AG10803 (cell line): ENCODE data around the gene KLK3.
"Not testable (repeated sequence)": the region's sequence is repeated elsewhere in the genome, so short reads cannot be mapped to it uniquely, and the experiment has no call there.

Experiments used
- DNase-seq: peaks from one replicate; pipeline ENCODE4 v3.0.0; 2010; ENCODE audit warnings: low read depth
- H3K4me3 ChIP-seq: 2 replicates; pipeline ENCODE4 v1.5.1; 2011; ENCODE audit warnings: mild to moderate bottlenecking, low read length, control low read depth
- TF ChIP-seq, protein P1 (sequence below): conservative IDR thresholded peaks from 2 replicates; pipeline ENCODE4 v1.5.1; 2011; ENCODE audit warnings: mild to moderate bottlenecking, low read length, control low read depth, inconsistent platforms

Gene KLK3

DNA sequence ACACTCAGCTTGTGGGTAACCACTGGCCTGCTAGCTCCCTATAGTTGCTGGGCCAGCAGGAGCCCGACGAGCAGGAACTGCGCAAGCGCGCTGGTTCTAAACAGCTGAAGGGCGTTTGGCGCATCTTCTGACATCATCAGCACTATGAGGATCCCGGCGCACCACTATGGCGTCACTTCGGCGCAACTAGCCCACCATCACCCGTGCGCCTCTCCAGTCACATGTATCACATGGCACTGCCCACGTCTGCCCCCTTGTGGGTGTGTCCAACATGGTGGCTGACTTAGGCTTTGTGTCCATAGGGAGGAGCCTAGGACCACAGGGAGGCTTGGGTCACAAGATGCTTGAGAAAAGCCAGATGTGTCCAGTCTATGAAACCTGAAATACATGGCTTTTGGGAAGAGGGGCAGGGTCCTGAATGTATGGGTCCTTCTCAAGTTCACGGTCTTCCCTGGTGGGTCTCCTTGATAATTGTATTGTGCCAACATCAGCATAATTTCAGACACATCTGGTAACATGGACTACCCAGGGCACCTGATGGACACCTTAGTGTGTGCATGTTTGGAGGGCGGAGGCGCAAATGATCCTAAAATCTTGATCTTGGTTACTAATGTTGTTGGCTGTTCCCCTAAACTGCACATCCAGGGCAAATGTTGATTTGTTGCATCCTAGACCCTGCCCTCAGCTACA, 38.5 kb downstream of the KLK3 start:
- TF ChIP-seq, protein P1, sequence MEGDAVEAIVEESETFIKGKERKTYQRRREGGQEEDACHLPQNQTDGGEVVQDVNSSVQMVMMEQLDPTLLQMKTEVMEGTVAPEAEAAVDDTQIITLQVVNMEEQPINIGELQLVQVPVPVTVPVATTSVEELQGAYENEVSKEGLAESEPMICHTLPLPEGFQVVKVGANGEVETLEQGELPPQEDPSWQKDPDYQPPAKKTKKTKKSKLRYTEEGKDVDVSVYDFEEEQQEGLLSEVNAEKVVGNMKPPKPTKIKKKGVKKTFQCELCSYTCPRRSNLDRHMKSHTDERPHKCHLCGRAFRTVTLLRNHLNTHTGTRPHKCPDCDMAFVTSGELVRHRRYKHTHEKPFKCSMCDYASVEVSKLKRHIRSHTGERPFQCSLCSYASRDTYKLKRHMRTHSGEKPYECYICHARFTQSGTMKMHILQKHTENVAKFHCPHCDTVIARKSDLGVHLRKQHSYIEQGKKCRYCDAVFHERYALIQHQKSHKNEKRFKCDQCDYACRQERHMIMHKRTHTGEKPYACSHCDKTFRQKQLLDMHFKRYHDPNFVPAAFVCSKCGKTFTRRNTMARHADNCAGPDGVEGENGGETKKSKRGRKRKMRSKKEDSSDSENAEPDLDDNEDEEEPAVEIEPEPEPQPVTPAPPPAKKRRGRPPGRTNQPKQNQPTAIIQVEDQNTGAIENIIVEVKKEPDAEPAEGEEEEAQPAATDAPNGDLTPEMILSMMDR = no peak
- DNase-seq = no peak
- no peak overlapping the region for H3K4me3 ChIP-seq

DNA sequence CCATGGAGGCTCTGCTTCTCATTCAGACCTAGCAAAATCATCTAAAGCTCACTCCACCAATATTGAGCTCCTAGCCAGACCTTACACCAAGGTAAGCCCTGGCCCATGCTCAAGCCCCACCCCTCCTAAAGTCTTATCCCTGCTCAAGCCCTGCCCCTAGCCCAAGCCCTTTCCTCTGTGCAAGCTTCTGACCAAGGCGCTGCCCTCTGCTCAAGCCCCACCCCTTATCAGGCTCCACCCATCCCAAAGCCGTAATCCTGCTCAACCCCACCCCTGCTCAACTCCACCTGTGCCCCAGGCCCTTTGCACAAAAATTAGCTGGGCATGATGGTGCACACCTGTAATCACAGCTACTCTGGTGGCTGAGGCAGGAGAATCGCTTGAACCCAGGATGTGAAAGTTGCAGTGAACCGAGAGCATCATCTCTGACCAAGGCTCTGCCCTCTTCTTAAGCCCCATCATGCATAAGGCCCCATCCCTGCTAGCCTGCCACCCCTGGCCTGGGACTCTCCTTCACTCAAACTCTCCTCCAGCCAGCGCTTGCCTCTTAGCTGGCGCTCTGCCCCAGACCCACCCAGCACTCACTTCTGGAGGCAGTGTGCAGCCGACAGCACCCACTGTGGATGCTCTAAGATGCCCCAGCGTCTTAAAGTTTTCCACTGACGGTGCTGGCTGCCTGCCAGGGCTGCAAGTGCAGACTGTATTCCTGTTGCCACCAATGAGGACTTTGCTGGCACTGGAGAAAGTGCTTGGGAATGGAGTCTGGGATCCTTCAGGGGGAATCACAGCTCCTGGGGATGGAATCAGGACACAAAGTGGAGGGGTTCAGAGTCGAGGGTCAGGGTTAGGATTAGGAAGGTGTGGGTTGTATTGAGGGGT, 40.0 kb downstream of the KLK3 start:
- no peak for DNase-seq
- TF ChIP-seq, protein P1 = no peak
- H3K4me3 ChIP-seq = no peak overlapping the region

DNA sequence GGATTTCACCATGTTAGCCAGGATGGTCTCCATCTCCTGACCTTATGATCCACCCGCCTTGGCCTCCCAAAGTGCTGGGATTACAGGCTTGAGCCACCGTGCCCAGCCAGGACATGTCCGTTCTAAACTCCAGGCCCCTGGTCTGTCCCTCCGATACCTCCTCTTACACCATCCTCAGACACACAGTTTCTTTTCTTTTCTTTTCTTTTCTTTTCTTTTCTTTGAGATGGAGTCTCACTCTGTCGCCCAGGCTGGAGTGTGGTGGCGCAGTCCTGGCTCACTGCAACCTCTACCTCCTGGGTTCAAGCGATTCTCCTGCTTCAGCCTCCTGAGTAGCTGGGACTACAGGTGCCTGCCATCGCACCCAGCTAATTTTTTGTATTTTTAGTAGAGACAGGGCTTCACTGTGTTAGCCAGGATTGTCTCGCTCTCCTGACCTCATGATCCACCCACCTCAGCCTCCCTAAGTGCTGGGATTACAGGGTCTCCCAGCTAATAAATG, 41.4 kb downstream of the KLK3 start:
- not testable (repeated sequence) for H3K4me3 ChIP-seq, DNase-seq

DNA sequence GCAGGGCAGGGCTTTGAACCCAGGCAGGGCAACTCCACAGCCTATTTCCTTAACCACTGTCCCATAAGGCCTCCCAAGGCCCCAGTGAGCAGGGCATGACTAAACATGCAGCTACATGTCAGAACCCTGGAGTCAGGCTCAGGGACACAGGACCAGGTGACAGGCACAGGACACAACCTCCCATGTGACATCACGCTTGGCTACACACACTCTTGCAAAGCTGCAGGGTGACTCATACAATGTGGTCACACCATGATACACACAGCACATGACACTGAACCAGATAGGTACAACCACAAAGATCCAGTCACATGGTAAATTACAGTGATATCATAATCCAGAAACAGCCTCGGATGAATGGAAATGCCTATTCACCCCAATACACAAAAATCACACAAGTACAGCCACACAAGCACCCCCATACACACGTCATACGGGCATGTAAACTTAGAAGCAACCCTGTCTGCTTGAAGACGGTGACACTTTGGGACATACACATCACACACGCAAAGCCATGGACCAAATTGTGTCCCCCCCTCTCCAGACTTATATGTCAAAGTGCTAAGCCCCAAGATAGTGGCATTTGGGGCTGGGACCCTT, 42.0 kb downstream of the KLK3 start:
- H3K4me3 ChIP-seq = no peak overlapping the region
- TF ChIP-seq, protein P1 = no peak
- peak; percentile 24 for DNase-seq

DNA sequence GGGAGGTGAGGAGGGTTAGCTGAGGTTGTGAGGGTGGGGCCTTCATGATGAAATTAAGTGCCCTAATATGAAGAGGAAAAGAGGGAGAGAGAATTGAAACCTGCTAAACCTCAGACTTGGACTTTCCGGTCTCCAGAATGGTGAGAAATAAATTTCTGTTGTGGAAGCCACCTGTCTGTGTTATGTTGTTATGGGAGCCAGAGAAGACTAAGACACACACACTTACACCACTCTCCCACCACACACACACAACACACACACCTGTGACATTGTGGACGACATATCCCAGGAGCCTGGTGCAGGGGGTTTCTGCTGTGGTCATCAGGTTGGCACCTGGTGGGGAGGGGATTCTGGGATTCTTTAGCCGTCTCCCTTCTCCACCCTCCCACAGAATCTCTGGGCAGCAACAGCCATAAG, 42.5 kb downstream of the KLK3 start:
- DNase-seq = no peak
- TF ChIP-seq, protein P1 = no peak
- no peak overlapping the region for H3K4me3 ChIP-seq

DNA sequence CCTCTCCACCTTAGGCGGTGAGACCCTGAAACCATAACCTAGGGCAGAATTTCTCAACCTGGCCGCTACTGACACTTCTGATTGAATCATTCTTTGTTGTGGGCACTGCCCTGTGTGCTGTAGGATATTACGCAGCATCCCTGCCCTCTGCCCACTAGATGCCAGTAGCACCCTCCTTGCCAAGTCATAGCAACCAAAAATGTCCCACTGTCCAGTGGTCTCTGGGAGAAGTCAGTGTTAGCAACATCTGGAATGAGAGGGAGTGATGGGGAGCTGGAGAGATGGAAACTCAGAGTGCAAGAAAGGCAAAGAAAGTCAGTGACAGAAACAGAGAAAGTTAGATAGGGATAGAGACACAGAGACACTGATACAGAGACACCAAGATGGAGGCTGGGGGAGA, 42.9 kb downstream of the KLK3 start:
- H3K4me3 ChIP-seq = no peak overlapping the region
- TF ChIP-seq, protein P1 = no peak
- DNase-seq = no peak

DNA sequence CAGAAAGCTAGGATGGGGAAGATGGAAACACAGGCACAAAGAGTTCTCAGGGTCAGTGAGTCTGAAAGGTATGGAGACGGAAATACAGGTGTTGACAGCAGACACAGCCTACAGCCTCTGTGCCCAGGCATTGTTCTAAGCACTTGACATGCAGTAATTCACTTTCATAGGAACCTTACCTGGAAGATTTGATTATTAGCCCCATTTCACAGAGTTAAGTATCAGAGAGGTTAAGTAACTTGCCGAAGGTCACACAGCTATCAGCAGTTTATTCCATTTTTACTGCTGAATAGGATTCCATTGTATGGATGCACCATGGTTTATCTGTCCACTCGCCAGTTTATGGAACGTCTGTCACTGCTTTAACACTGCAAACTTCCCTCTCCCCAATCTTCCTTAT, 43.3 kb downstream of the KLK3 start:
- TF ChIP-seq, protein P1 = no peak
- DNase-seq = no peak
- no peak overlapping the region for H3K4me3 ChIP-seq
